ENCODE data around the gene STXBP6. TPM values are rescaled to one million over a fixed set of nuclear protein-coding genes. Genes with fewer than 3 reads are reported as not detected.

STXBP6 gene
- polyA plus RNA-seq, 1 donor (not counting 4 experiments of a cell fraction or from before 2014, with no cell fraction given) = 1.4 TPM

DNA sequence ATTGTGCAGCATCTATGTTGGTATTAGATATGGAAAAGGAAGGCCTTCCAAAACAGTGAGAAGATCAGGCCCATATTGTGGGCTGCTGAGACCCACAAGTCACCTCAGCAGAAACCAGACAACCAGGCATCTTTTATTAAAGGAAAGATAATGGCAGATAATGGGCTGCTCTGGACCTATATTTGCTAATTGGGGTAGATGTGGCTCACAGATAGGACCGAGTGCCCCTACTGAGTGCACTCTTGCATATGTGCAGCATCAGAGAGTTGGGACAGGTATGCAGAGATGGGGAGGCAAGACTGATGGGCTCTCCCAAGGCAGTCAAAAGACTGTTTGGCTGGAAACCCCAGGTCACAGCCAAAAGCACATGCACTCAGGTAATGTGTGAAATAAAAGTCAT lies 266.2 kb downstream of the STXBP6 start:
- Histone ChIP-seq H3K9ac (ENCODE audit: control insufficient read depth, extremely low read depth, insufficient read depth, low read length) (no peak overlapping the region), H4K20me1 (ENCODE audit: control insufficient read depth, extremely low read depth, insufficient read depth, low read length) (no peaks in the 10 kb centered on the region), H3K27me3 (ENCODE audit: control insufficient read depth, extremely low read depth, insufficient read depth, low read length) (no peaks in the 10 kb centered on the region), H2AFZ (ENCODE audit: control insufficient read depth, low read length) (no peak overlapping the region), H3K27ac (ENCODE audit: control insufficient read depth, insufficient read depth, low read length) (no peak overlapping the region), H3K79me2 (ENCODE audit: control insufficient read depth, insufficient read depth, low read length) (no peaks in the 10 kb centered on the region), H3K9me1 (ENCODE audit: control insufficient read depth, extremely low read depth, insufficient read depth, low read length) (no peaks in the 10 kb centered on the region), H3K4me1 (ENCODE audit: control insufficient read depth, extremely low read depth, insufficient read depth, low read length) (no peaks in the 10 kb centered on the region), H3K9me3 (ENCODE audit: control insufficient read depth, low read depth, low read length) (no peaks in the 10 kb centered on the region), H3K36me3 (ENCODE audit: control insufficient read depth in 2 of 2, extremely low read depth in 1 of 2, insufficient read depth in 2 of 2, low read length in 2 of 2) (no peaks in the 10 kb centered on the region), H3K4me3 (ENCODE audit: control insufficient read depth in 2 of 3, extremely low read depth in 1 of 3, insufficient read depth in 2 of 3, low read depth in 1 of 3, low read length in 3 of 3) (no peak overlapping the region), H3K4me2 (ENCODE audit: control insufficient read depth, extremely low read depth, insufficient read depth, low read depth, low read length) (no peak overlapping the region)
- FAIRE-seq (no peak), DNase-seq (ENCODE audit: low read depth, low spot score) (no peak)
- no peak for TF ChIP-seq EZH2 (IDR thresholded peaks at IDR 0.05; ENCODE audit: low read length)
- no peak for TF ChIP-seq CTCF (optimal IDR thresholded peaks at IDR 0.05 in 1 of 3, IDR thresholded peaks at IDR 0.05 in 1 of 3, conservative IDR thresholded peaks at IDR 0.05 in 1 of 3; ENCODE audit: extremely low read depth in 1 of 3, insufficient read depth in 2 of 3, low read length in 3 of 3)
- dilution Hi-C loops (cut with MboI; ENCODE audit: extremely low pct_ligation_motif_present, low sequenced_read_pairs) = no loop called here

DNA sequence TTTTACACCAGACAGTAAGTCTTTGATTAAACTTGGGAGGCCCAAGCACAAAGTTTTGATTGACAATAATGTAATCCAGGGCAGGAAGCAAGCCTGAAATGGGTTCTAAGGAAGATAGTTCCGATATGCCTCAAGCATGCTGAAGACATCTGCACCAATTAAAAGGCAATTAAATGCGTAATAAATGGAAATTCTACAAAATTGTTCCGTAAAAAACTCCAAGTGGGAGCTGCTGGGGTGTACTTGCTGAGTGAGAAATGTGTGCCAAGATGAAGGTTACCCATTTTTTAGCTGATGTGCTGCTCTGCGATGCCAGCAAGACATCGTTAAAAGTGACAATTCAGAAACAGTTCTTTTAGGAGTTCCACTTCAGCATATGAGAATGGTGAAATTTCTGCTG lies 269.7 kb downstream of the STXBP6 start:
- Histone ChIP-seq H3K27ac (ENCODE audit: control insufficient read depth, insufficient read depth, low read length) (no peak overlapping the region), H3K9ac (ENCODE audit: control insufficient read depth, extremely low read depth, insufficient read depth, low read length) (no peak overlapping the region), H3K36me3 (ENCODE audit: control insufficient read depth in 2 of 2, extremely low read depth in 1 of 2, insufficient read depth in 2 of 2, low read length in 2 of 2) (no peaks in the 10 kb centered on the region), H2AFZ (ENCODE audit: control insufficient read depth, low read length) (no peak overlapping the region), H3K4me3 (ENCODE audit: control insufficient read depth in 2 of 3, extremely low read depth in 1 of 3, insufficient read depth in 2 of 3, low read depth in 1 of 3, low read length in 3 of 3) (no peak overlapping the region), H3K9me1 (ENCODE audit: control insufficient read depth, extremely low read depth, insufficient read depth, low read length) (no peaks in the 10 kb centered on the region), H3K27me3 (ENCODE audit: control insufficient read depth, extremely low read depth, insufficient read depth, low read length) (no peaks in the 10 kb centered on the region), H3K4me1 (ENCODE audit: control insufficient read depth, extremely low read depth, insufficient read depth, low read length) (no peaks in the 10 kb centered on the region), H3K79me2 (ENCODE audit: control insufficient read depth, insufficient read depth, low read length) (no peaks in the 10 kb centered on the region), H3K9me3 (ENCODE audit: control insufficient read depth, low read depth, low read length) (no peaks in the 10 kb centered on the region), H4K20me1 (ENCODE audit: control insufficient read depth, extremely low read depth, insufficient read depth, low read length) (no peaks in the 10 kb centered on the region), H3K4me2 (ENCODE audit: control insufficient read depth, extremely low read depth, insufficient read depth, low read depth, low read length) (no peak overlapping the region)
- no peak for TF ChIP-seq CTCF (optimal IDR thresholded peaks at IDR 0.05 in 1 of 3, IDR thresholded peaks at IDR 0.05 in 1 of 3, conservative IDR thresholded peaks at IDR 0.05 in 1 of 3; ENCODE audit: extremely low read depth in 1 of 3, insufficient read depth in 2 of 3, low read length in 3 of 3)
- TF ChIP-seq EZH2 (IDR thresholded peaks at IDR 0.05; ENCODE audit: low read length) = no peak
- dilution Hi-C loops (cut with MboI; ENCODE audit: extremely low pct_ligation_motif_present, low sequenced_read_pairs) = no loop called here
- no peak for FAIRE-seq
- DNase-seq (ENCODE audit: low read depth, low spot score) = no peak
